Nephron progenitor cell (in vitro differentiated cells): ENCODE measurements around the gene PLXNC1.

ENCODE experiments used
- DNase-seq: peaks from one replicate; pipeline ENCODE4 v3.0.0; 2021
- H3K27ac Mint-ChIP-seq: 2 replicates; pipeline ENCODE4 v1.8.0; 2021; ENCODE audit warnings: mild to moderate bottlenecking, moderate library complexity, mixed read lengths
- H3K27me3 Mint-ChIP-seq: 2 replicates; pipeline ENCODE4 v1.8.0; 2021; ENCODE audit warnings: mild to moderate bottlenecking, low read depth, mixed read lengths; ENCODE audit not compliant: poor library complexity
- H3K36me3 Mint-ChIP-seq: 2 replicates; pipeline ENCODE4 v1.8.0; 2021; ENCODE audit warnings: low read depth, mixed read lengths
- H3K4me1 Mint-ChIP-seq: 2 replicates; pipeline ENCODE4 v1.8.0; 2021; ENCODE audit warnings: mixed read lengths
- H3K4me3 Mint-ChIP-seq: 2 replicates; pipeline ENCODE4 v1.8.0; 2021; ENCODE audit warnings: mild to moderate bottlenecking, moderate library complexity, mixed read lengths
- H3K9me3 Mint-ChIP-seq: 2 replicates; pipeline ENCODE4 v1.8.0; 2021; ENCODE audit warnings: mild to moderate bottlenecking, moderate library complexity, mixed read lengths
- CTCF ChIP-seq: fragments of 200-600 bp; sonication (generic); IDR thresholded peaks from 2 replicates; pipeline ENCODE4 v1.5.0; 2021; ENCODE audit warnings: antibody characterized with exemption

Gene PLXNC1

GRCh38 chr12:94157181-94157580 is 8.8 kb downstream of the PLXNC1 start:
- Mint-ChIP-seq H3K27me3 (peaks cover 42% of the 10 kb centered on the region), H3K4me1 (peaks cover 10% of the 10 kb centered on the region), H3K36me3 (no peaks in the 10 kb centered on the region), H3K27ac (no peak overlapping the region), H3K4me3 (no peak overlapping the region), H3K9me3 (no peaks in the 10 kb centered on the region)
- no peak for TF ChIP-seq CTCF
- no peak for DNase-seq

- H3K4me3 Mint-ChIP-seq, result no peak overlapping the region
- DNase-seq, result no peak
- H3K4me1 Mint-ChIP-seq, result peaks cover 2% of the 10 kb centered on the region
- H3K9me3 Mint-ChIP-seq, result no peaks in the 10 kb centered on the region
- peaks cover 42% of the 10 kb centered on the region for H3K27me3 Mint-ChIP-seq
- H3K36me3 Mint-ChIP-seq, result no peaks in the 10 kb centered on the region
- peak overlapping the region; percentile 4 for H3K27ac Mint-ChIP-seq
- TF ChIP-seq CTCF, result no peak
Measured at GRCh38 chr12:94157981-94158411, 9.6 kb downstream of the PLXNC1 start.

GRCh38 chr12:94158666-94159065 is 10.3 kb downstream of the PLXNC1 start:
- Mint-ChIP-seq H3K27me3 (peaks cover 42% of the 10 kb centered on the region), H3K27ac (no peak overlapping the region)
- TF ChIP-seq CTCF, result no peak

GRCh38 chr12:94162108-94162507 is 13.7 kb downstream of the PLXNC1 start:
- H3K4me1 Mint-ChIP-seq, result peaks cover 9% of the 10 kb centered on the region
- DNase-seq, result no peak
- no peak overlapping the region for H3K27ac Mint-ChIP-seq
- H3K36me3 Mint-ChIP-seq, result no peaks in the 10 kb centered on the region
- H3K9me3 Mint-ChIP-seq, result no peaks in the 10 kb centered on the region
- H3K4me3 Mint-ChIP-seq, result no peak overlapping the region
- TF ChIP-seq CTCF, result no peak
- peaks cover 31% of the 10 kb centered on the region for H3K27me3 Mint-ChIP-seq

More at GRCh38 chr12:94158666-94159065, 10.3 kb downstream of the PLXNC1 start:
- no peaks in the 10 kb centered on the region for H3K9me3 Mint-ChIP-seq
- no peaks in the 10 kb centered on the region for H3K36me3 Mint-ChIP-seq
- no peak for DNase-seq
- H3K4me1 Mint-ChIP-seq, result no peaks in the 10 kb centered on the region
- no peak overlapping the region for H3K4me3 Mint-ChIP-seq

GRCh38 chr12:94163850-94164249 is 15.5 kb downstream of the PLXNC1 start:
- no peak for DNase-seq
- Mint-ChIP-seq H3K4me1 (peaks cover 14% of the 10 kb centered on the region), H3K27ac (no peak overlapping the region), H3K4me3 (no peak overlapping the region), H3K36me3 (no peaks in the 10 kb centered on the region), H3K27me3 (peaks cover 31% of the 10 kb centered on the region), H3K9me3 (no peaks in the 10 kb centered on the region)
- no peak for TF ChIP-seq CTCF

- Mint-ChIP-seq H3K4me1 (peaks cover 15% of the 10 kb centered on the region), H3K36me3 (no peaks in the 10 kb centered on the region), H3K27ac (no peak overlapping the region), H3K4me3 (no peak overlapping the region), H3K9me3 (no peaks in the 10 kb centered on the region), H3K27me3 (peaks cover 35% of the 10 kb centered on the region)
- no peak for TF ChIP-seq CTCF
- no peak for DNase-seq
Measured at GRCh38 chr12:94165138-94165537, 16.8 kb downstream of the PLXNC1 start.
